K562 (cell line): ENCODE results near the gene CFAP58. TPM values are rescaled to one million over a fixed set of nuclear protein-coding genes. Genes with fewer than 3 reads are reported as not detected.

ENCODE experiments used
- ATAC-seq: fragments of 200-7000 bp; cut with Tn5 transposase; 3 replicates; pipeline ENCODE4 v1.9.1; 2020; ENCODE audit warnings: moderate library complexity
- BruUV-seq: library from RNA; stranded (reverse); fragments of 400-500 nt; replicated peaks from 2 replicates; lab custom pipeline; 2021; lab: Mats Ljungman, UMichigan
- CTCF ChIA-PET: fragments of 300-600 bp; formaldehyde crosslinking; extraction: SDS; loops from one replicate; lab custom pipeline; 2021; ENCODE audit warnings: low intra/inter-chr PET ratio; lab: Yijun Ruan, JAX
- POLR2A ChIA-PET: fragments of 300-600, 350-650 bp; sonication (Branson Sonifier 250); formaldehyde crosslinking; extraction: SDS; loops from one replicate; lab custom pipeline; 2021; ENCODE audit warnings: antibody characterized with exemption, inconsistent platforms; lab: Yijun Ruan, JAX
- DNase-seq, 4 experiments: peaks; one replicate each; pipeline versions ENCODE4 v3.0.0 to v3.0.0-alpha.2; 2011 to 2018; ENCODE audit warnings: low spot score in 3 of 4, mixed read lengths in 3 of 4; ENCODE audit errors: extremely low read depth in 1 of 4
- FAIRE-seq: peaks from 2 replicates; lab custom pipeline; 2011; peaks lifted over from hg19 to GRCh38; lab: Jason Lieb, UNC
- H2AFZ ChIP-seq: 2 replicates; pipeline ENCODE4 v1.6.0; 2011; ENCODE audit warnings: low read depth, low read length, control low read depth, inconsistent platforms
- H3K27ac ChIP-seq: fragments of 200-600 bp; 3 replicates; pipeline ENCODE4 v1.8.0; 2011; ENCODE audit warnings: low read depth, mild to moderate bottlenecking, control low read depth, inconsistent platforms, low read length, moderate library complexity, mixed read lengths; ENCODE audit errors: extremely low read depth
- H3K27me3 ChIP-seq, 2 experiments: fragments of 300-600 bp in 1 of 2; 2 replicates in 1 of 2; 3 replicates in 1 of 2; pipeline versions ENCODE4 v1.6.0 to v1.8.0; 2011; ENCODE audit warnings: inconsistent platforms in 2 of 2, low read length in 2 of 2, mild to moderate bottlenecking in 1 of 2, mixed read lengths in 1 of 2, moderate library complexity in 1 of 2; ENCODE audit not compliant: control insufficient read depth in 2 of 2, insufficient read depth in 2 of 2
- H3K36me3 ChIP-seq: fragments of 300-600 bp; 3 replicates; pipeline ENCODE4 v1.8.0; 2011; ENCODE audit warnings: mild to moderate bottlenecking, low read length, inconsistent platforms; ENCODE audit not compliant: control insufficient read depth, insufficient read depth
- H3K4me1 ChIP-seq, 2 experiments: fragments of 200-600 bp in 1 of 2; replicated peaks in 1 of 2; 2 replicates in 1 of 2; 3 replicates in 1 of 2; pipeline versions ENCODE4 v1.5.1 to v1.8.0; 2011; ENCODE audit warnings: inconsistent platforms in 2 of 2, low read length in 2 of 2, mild to moderate bottlenecking in 1 of 2, mixed read lengths in 1 of 2, moderate library complexity in 1 of 2; ENCODE audit not compliant: control insufficient read depth in 2 of 2, insufficient read depth in 2 of 2
- H3K4me2 ChIP-seq: 2 replicates; pipeline ENCODE4 v1.6.1; 2011; ENCODE audit warnings: low read length, control low read depth, inconsistent platforms, mixed read lengths; ENCODE audit not compliant: insufficient read depth
- H3K4me3 ChIP-seq: fragments of 200-600 bp; sonication (generic), shearing (Covaris generic); 2 replicates; pipeline ENCODE4 v1.5.1; 2016; ENCODE audit warnings: control low read depth, inconsistent platforms
- H3K79me2 ChIP-seq: fragments of 200-600 bp; 3 replicates; pipeline ENCODE4 v1.8.0; 2011; ENCODE audit warnings: low read length, inconsistent platforms; ENCODE audit not compliant: control insufficient read depth, insufficient read depth
- H3K9ac ChIP-seq, 2 experiments: 2 replicates each; pipeline versions ENCODE4 v1.6.0 to v1.6.1; 2011; ENCODE audit warnings: low read depth in 2 of 2, low read length in 2 of 2, control low read depth in 1 of 2, inconsistent platforms in 1 of 2, mild to moderate bottlenecking in 1 of 2, mixed read lengths in 1 of 2; ENCODE audit not compliant: insufficient read depth in 1 of 2
- H3K9me1 ChIP-seq: one replicate; pipeline ENCODE4 v1.6.0; 2011; ENCODE audit warnings: inconsistent platforms, mild to moderate bottlenecking, low read length, moderate library complexity; ENCODE audit not compliant: control insufficient read depth, insufficient read depth
- H3K9me3 ChIP-seq: replicated peaks from 2 replicates; pipeline ENCODE4 v1.5.1; 2011; ENCODE audit warnings: low read depth, low read length, inconsistent platforms; ENCODE audit not compliant: control insufficient read depth, insufficient read depth
- H4K20me1 ChIP-seq: replicated peaks from 2 replicates; pipeline ENCODE4 v1.6.1; 2011; ENCODE audit warnings: low read length, inconsistent platforms, mixed read lengths; ENCODE audit not compliant: control insufficient read depth, insufficient read depth
- ARHGAP35 ChIP-seq: fragments of 450-650 bp; IDR thresholded peaks from 2 replicates; pipeline ENCODE4 v1.6.1; 2018; ENCODE audit not compliant: partially characterized antibody
- ATF6 ChIP-seq: sonication (generic); formaldehyde crosslinking; IDR thresholded peaks from 2 replicates; pipeline ENCODE4 v1.4.0; 2020; ENCODE audit warnings: mild to moderate bottlenecking, missing genetic modification reagents
- BRD4 ChIP-seq: fragments of 200-600 bp; sonication (generic); IDR thresholded peaks from 2 replicates; pipeline ENCODE4 v1.6.1; 2017; ENCODE audit warnings: inconsistent platforms
- DIDO1 ChIP-seq: fragments of 450-650 bp; IDR thresholded peaks from 2 replicates; pipeline ENCODE4 v1.6.1; 2016; ENCODE audit warnings: low read depth, missing biosample characterization, missing genetic modification characterization
- EP400 ChIP-seq: fragments of 450-650 bp; IDR thresholded peaks from 2 replicates; pipeline ENCODE4 v1.6.1; 2017; ENCODE audit warnings: antibody characterized with exemption, mild to moderate bottlenecking, moderate library complexity
- ETV1 ChIP-seq: fragments of 450-650 bp; conservative IDR thresholded peaks from 2 replicates; pipeline ENCODE4 v1.6.1; 2016; ENCODE audit warnings: missing genetic modification characterization, control low read depth, low read depth, missing compliant biosample characterization
- ID3 ChIP-seq, 2 experiments: fragments of 250-450 bp in 1 of 2; fragments of 450-650 bp in 1 of 2; sonication (Bioruptor Pico) in 1 of 2; IDR thresholded peaks; 2 replicates each; pipeline versions ENCODE4 v1.6.1 to v1.8.0; 2016 to 2021; ENCODE audit warnings: mild to moderate bottlenecking in 2 of 2, moderate library complexity in 2 of 2, missing compliant biosample characterization in 1 of 2, missing genetic modification characterization in 1 of 2
- JUND ChIP-seq, 2 experiments: IDR thresholded peaks; 2 replicates in 1 of 2; 3 replicates in 1 of 2; pipeline ENCODE4 v1.6.1; 2011; ENCODE audit warnings: borderline replicate concordance in 2 of 2, low read depth in 2 of 2, low read length in 2 of 2, improper control_type of control experiment in 1 of 2, missing biosample characterization in 1 of 2, missing genetic modification characterization in 1 of 2, missing genetic modification reagents in 1 of 2
- MYNN ChIP-seq, 2 experiments: sonication (generic); formaldehyde crosslinking in 1 of 2; IDR thresholded peaks; 2 replicates each; pipeline versions ENCODE4 v1.5.0 to v1.6.1; 2016 to 2020; ENCODE audit warnings: antibody characterized with exemption in 1 of 2, missing genetic modification reagents in 1 of 2
- RFX5 ChIP-seq: IDR thresholded peaks from 2 replicates; pipeline ENCODE4 v1.6.1; 2011; ENCODE audit warnings: low read depth, mild to moderate bottlenecking, improper control_type of control experiment, low read length
- ZBTB43 ChIP-seq: sonication (generic); formaldehyde crosslinking; IDR thresholded peaks from 2 replicates; pipeline ENCODE4 v1.8.0; 2023; ENCODE audit warnings: mild to moderate bottlenecking, missing genetic modification reagents
- ZC3H11A ChIP-seq: IDR thresholded peaks from 2 replicates; pipeline ENCODE4 v1.6.1; 2012; ENCODE audit warnings: low read depth, low read length, improper control_type of control experiment
- ZNF583 ChIP-seq: fragments of 250-450 bp; sonication (Bioruptor Pico); IDR thresholded peaks from 2 replicates; pipeline ENCODE4 v1.4.0; 2020
- ZNF717 ChIP-seq: fragments of 250-450 bp; sonication (Bioruptor Pico); IDR thresholded peaks from 2 replicates; pipeline ENCODE4 v1.5.0; 2021
- ZZZ3 ChIP-seq: fragments of 450-650 bp; IDR thresholded peaks from 2 replicates; pipeline ENCODE4 v1.6.1; 2016; ENCODE audit warnings: antibody characterized with exemption, mild to moderate bottlenecking, moderate library complexity
- WGBS: fragments of 100-300 bp; shearing (Covaris generic); methylation state at CpG from one replicate; pipeline ENCODE4 v1.1.6; 2016; ENCODE audit warnings: low coverage, mixed read lengths; ENCODE audit not compliant: insufficient coverage; ENCODE audit errors: missing lambda C conversion rate; 5-methylcytosine and 5-hydroxymethylcytosine counted together
- in situ Hi-C: fragments of 300-500 bp; cut with MboI; formaldehyde crosslinking; loops from 4 replicates; pipeline ENCODE4 v1.15.0; 2018; ENCODE audit warnings: inconsistent platforms, mixed read lengths
- intact Hi-C: fragments of 100-400 bp; cut with micrococcal nuclease; formaldehyde crosslinking; loops from 2 replicates; pipeline ENCODE4 v1.14.2; 2022
- polyA plus RNA-seq, 8 experiments: library from polyadenylated mRNA; depleted of rRNA in 4 of 8; stranded (reverse) in 5 of 8; unstranded in 3 of 8; fragments of >200 nt; fragmentation: Nextera tagmentation in 2 of 8; fragmentation: Illumina TruSeq in 1 of 8; extraction: Ambion mirVana in 2 of 8; extraction: Trizol in 1 of 8; gene quantifications; 2 replicates each; pipeline versions ENCODE4 v1.2.1 to v1.2.3, GENCODE V29; 2011 to 2014; ENCODE audit warnings: inconsistent platforms in 1 of 8, missing spikeins in 1 of 8
- total RNA-seq, 7 experiments: library from RNA; depleted of rRNA in 6 of 7; stranded (reverse); fragments of >200 nt in 6 of 7; fragmentation: Illumina TruSeq in 2 of 7; extraction: Trizol in 2 of 7; gene quantifications; 2 replicates each; pipeline versions ENCODE4 v1.2.1 to v1.2.3, GENCODE V29; 2011 to 2021; ENCODE audit warnings: low replicate concordance in 1 of 7
- TF ChIP-seq, protein P1 (sequence below): fragments of 450-650 bp; IDR thresholded peaks from 2 replicates; pipeline ENCODE4 v1.6.1; 2016; ENCODE audit warnings: mild to moderate bottlenecking

The CFAP58 gene
- total and polyA plus RNA-seq, 9 of the 15 experiments (the other 6 are each of a cell fraction or from before 2014, with no cell fraction given) = 0.08 to 2.0 (median 0.71) TPM

DNA sequence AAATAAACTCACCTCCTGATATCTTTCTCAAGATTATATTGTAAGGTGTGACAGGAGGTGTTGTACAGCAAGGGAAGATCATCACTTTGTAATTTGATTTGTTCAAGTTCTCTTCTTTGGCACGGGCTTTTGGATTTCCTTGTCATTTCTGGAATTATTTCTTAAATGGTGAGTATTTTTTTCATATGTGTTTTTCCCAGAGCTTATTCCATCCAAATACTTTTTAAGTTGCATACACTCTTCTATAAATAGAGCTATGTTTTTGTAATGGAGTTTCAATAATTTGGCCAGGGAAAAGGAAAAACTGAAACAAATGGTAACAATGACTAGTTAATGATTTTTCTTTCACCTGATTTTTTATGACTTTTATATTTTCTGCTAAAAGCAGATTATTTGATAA lies 92.5 kb downstream of the CFAP58 start (continued):
- TF ChIP-seq, protein P1, sequence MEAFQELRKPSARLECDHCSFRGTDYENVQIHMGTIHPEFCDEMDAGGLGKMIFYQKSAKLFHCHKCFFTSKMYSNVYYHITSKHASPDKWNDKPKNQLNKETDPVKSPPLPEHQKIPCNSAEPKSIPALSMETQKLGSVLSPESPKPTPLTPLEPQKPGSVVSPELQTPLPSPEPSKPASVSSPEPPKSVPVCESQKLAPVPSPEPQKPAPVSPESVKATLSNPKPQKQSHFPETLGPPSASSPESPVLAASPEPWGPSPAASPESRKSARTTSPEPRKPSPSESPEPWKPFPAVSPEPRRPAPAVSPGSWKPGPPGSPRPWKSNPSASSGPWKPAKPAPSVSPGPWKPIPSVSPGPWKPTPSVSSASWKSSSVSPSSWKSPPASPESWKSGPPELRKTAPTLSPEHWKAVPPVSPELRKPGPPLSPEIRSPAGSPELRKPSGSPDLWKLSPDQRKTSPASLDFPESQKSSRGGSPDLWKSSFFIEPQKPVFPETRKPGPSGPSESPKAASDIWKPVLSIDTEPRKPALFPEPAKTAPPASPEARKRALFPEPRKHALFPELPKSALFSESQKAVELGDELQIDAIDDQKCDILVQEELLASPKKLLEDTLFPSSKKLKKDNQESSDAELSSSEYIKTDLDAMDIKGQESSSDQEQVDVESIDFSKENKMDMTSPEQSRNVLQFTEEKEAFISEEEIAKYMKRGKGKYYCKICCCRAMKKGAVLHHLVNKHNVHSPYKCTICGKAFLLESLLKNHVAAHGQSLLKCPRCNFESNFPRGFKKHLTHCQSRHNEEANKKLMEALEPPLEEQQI = no peak
- TF ChIP-seq JUND (IDR thresholded peaks at IDR 0.05; ENCODE audit: borderline replicate concordance, low read depth, low read length) (no peak), JUND (tag; IDR thresholded peaks at IDR 0.05; ENCODE audit: borderline replicate concordance, low read depth, low read length) (no peak), ZNF717 (CRISPR knock-in tag) (no peak), ZZZ3 (no peak), MYNN (IDR thresholded peaks at IDR 0.05) (no peak), MYNN (CRISPR knock-in tag; IDR thresholded peaks at IDR 0.05) (no peak), ARHGAP35 (no peak), ZNF583 (CRISPR knock-in tag) (no peak)

GRCh38 chr10:104447331-104447730 lies 93.7 kb downstream of the CFAP58 start:
- POLR2A ChIA-PET = interaction anchor here (1.1 kb wide), 1 partner anchor 9 kb away, joined by 4 read pairs; no protein-coding TSS in a partner anchor
- BruUV-seq = no TSS peak
- Histone ChIP-seq H3K4me1 (no peaks in the 10 kb centered on the region), H3K27me3 (no peaks in the 10 kb centered on the region; a peak in 1 of 5 replicates), H3K9me3 (no peaks in the 10 kb centered on the region), H3K79me2 (no peaks in the 10 kb centered on the region), H3K4me2 (no peak overlapping the region), H3K4me3 (no peak overlapping the region), H4K20me1 (no peaks in the 10 kb centered on the region), H3K27ac (no peak overlapping the region), H3K36me3 (no peaks in the 10 kb centered on the region), H2AFZ (no peak overlapping the region), H3K9me1 (no peaks in the 10 kb centered on the region), H3K9ac (no peak overlapping the region)
- WGBS = 0% methylated on average over 1 of the region's 1 CpG
- intact Hi-C loops = no loop called here
- in situ Hi-C loops = no loop called here
- no peak for FAIRE-seq
- ATAC-seq = no peak
- no peak for DNase-seq
- CTCF ChIA-PET = no interaction called here
- no peak for TF ChIP-seq ZBTB43 (CRISPR knock-in tag)
- TF ChIP-seq ZNF717 (CRISPR knock-in tag) = no peak
- TF ChIP-seq ID3 (CRISPR knock-in tag; IDR thresholded peaks at IDR 0.05) = no peak
- no peak for TF ChIP-seq ID3 (tag; IDR thresholded peaks at IDR 0.05)
- no peak for TF ChIP-seq BRD4
- TF ChIP-seq EP400 = no peak
- no peak for TF ChIP-seq DIDO1
- no peak for TF ChIP-seq ATF6 (CRISPR knock-in tag)
- no peak for TF ChIP-seq ETV1 (tag)
- TF ChIP-seq RFX5 = no peak
- no peak for TF ChIP-seq ZC3H11A
